Sigmoid colon (tissue), 4 donors: ENCODE measurements around the gene TTC38.

Experiments
- CTCF ChIP-seq, 4 experiments: fragments of 450-650 bp in 3 of 4; fragments of 200-600 bp in 1 of 4; IDR thresholded peaks; one replicate each; pipeline ENCODE4 v1.5.1; 2016 to 2019; ENCODE audit warnings: antibody characterized with exemption in 4 of 4, mild to moderate bottlenecking in 3 of 4, moderate library complexity in 2 of 4
- EP300 ChIP-seq, 4 donors: sonication (generic); formaldehyde crosslinking; IDR thresholded peaks; one replicate each; pipeline ENCODE4 v1.6.1; 2017; ENCODE audit warnings: antibody characterized with exemption in 4 of 4
- POLR2A ChIP-seq, 2 donors: fragments of 450-650 bp; IDR thresholded peaks; one replicate each; pipeline ENCODE4 v1.6.1; 2016; ENCODE audit warnings: antibody characterized with exemption in 2 of 2, mild to moderate bottlenecking in 2 of 2, moderate library complexity in 2 of 2

- no peak for TF ChIP-seq CTCF (IDR thresholded peaks at IDR 0.05)
- TF ChIP-seq POLR2A (IDR thresholded peaks at IDR 0.05): no peak
- no peak for TF ChIP-seq EP300 (IDR thresholded peaks at IDR 0.05)
These were observed 14.3 kb downstream of the TTC38 start for GRCh38 chr22:46281866-46282678.
